Measurements from ENCODE around the gene RAB29.

GRCh38 chr1:205804605-205805004, 29.3 kb upstream of the RAB29 start:
- TF ChIP-seq ZFX (IDR thresholded peaks at IDR 0.05; ENCODE audit: borderline replicate concordance) (no peak), CTCF (IDR thresholded peaks at IDR 0.05) (no peak)

Data from 22Rv1 (cell line).